HG03175 (cell line): ENCODE results near the gene ANKS1A.

ENCODE experiments used
- ATAC-seq: cut with Tn5 transposase; IDR thresholded peaks from one replicate; pipeline ENCODE4 v1.9.1; 2021; ENCODE audit warnings: mild to moderate bottlenecking, moderate library complexity; ENCODE audit not compliant: unreplicated experiment

The ANKS1A gene

DNA sequence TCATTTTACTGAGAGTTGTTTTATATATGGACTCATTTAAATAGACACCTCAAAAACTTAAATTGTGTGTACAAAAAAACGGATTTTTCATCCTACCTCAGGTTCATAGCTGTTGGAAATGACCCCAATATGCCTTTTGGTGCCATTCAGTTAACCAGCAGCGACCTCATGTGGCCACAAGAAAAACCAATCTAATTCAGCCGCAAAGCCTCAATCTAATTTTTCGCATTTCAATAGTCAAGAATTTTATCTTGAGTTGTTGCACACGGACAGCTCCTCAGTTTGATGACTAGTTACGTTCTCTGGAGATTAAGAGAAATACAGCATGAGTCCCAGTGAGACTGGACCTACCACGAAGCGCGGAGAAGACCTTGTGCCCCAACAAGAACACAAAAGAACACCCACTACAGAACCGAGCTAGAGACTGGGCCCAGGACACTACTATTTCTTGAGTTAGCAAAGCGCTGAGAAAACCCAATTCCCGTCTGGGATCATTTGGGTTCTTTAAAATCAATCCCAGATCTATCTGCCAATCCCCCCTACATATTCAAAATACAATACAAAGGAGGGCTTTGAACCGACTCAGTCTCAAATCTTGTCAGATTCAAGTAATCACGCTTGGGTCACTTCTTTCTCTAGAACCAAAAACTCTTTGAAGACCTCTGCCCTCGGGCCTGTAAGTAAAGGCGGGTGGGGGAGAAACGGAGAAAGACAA, 251.0 kb downstream of the ANKS1A start:
- no peak for ATAC-seq

DNA sequence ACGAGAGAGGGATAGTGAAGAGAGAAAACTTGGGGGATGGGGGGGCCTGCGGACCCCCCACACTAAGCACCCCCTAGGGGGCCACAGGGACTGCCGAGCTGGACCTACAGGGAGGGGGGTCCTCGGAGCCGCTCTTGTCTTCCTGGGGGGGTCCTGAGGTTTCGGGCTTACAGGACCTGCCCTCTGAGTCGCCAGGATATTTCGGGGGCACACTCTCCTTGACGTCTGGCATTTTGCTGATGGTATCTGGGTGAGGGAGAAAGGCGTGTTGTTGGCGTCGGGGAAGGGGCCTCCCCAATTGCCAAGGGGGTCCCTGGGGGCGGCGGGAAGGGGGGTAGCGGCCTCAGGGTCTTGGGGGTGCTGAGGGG, 251.6 kb downstream of the ANKS1A start:
- ATAC-seq, result no peak
